Effector memory CD8-positive, alpha-beta T cell (primary cell): ENCODE data around the gene MND1.
"Not testable (repeated sequence)": the region's sequence is repeated elsewhere in the genome, so short reads cannot be mapped to it uniquely, and the experiment has no call there.

ENCODE experiments used
- ATAC-seq: fragments of 150-1000 bp; cut with Tn5 transposase; replicated peaks from 2 replicates; pipeline ENCODE4 v1.10.0; 2021; ENCODE audit warnings: mild to moderate bottlenecking, moderate library complexity
- DNase-seq, 3 experiments: peaks; one replicate each; pipeline ENCODE4 v3.0.0; 2021
- H3K27ac Mint-ChIP-seq, 2 donors: one replicate each; pipeline ENCODE4 v1.8.0; 2022; ENCODE audit warnings: mild to moderate bottlenecking in 2 of 2, mixed read lengths in 2 of 2, moderate library complexity in 2 of 2
- H3K27me3 Mint-ChIP-seq, 2 donors: one replicate each; pipeline ENCODE4 v1.8.0; 2022; ENCODE audit warnings: mixed read lengths in 2 of 2
- H3K36me3 Mint-ChIP-seq: one replicate; pipeline ENCODE4 v1.8.0; 2022; ENCODE audit warnings: mild to moderate bottlenecking, moderate library complexity, mixed read lengths; ENCODE audit not compliant: insufficient read depth
- H3K4me1 Mint-ChIP-seq, 2 donors: one replicate each; pipeline ENCODE4 v1.8.0; 2022; ENCODE audit warnings: low read depth in 2 of 2, mixed read lengths in 2 of 2
- H3K4me3 Mint-ChIP-seq, 2 donors: one replicate each; pipeline ENCODE4 v1.8.0; 2022; ENCODE audit warnings: mild to moderate bottlenecking in 2 of 2, mixed read lengths in 2 of 2, moderate library complexity in 2 of 2
- H3K9me3 Mint-ChIP-seq, 2 donors: one replicate each; pipeline ENCODE4 v1.8.0; 2022; ENCODE audit warnings: mixed read lengths in 2 of 2

The MND1 gene

GRCh38 chr4:153394945-153395344, 50.5 kb downstream of the MND1 start:
- no peak overlapping the region for H3K4me3 Mint-ChIP-seq
- no peaks in the 10 kb centered on the region for H3K27me3 Mint-ChIP-seq
- no peaks in the 10 kb centered on the region for H3K9me3 Mint-ChIP-seq
- DNase-seq, result no peak
- no peak overlapping the region for H3K27ac Mint-ChIP-seq
- H3K4me1 Mint-ChIP-seq, result no peaks in the 10 kb centered on the region
- no peak for ATAC-seq
- H3K36me3 Mint-ChIP-seq, result no peaks in the 10 kb centered on the region

- DNase-seq (no peak), ATAC-seq (no peak)
Measured at GRCh38 chr4:153398713-153399112, 54.2 kb downstream of the MND1 start.

GRCh38 chr4:153399358-153399757, 54.9 kb downstream of the MND1 start:
- no peaks in the 10 kb centered on the region for H3K4me1 Mint-ChIP-seq
- H3K9me3 Mint-ChIP-seq, result no peaks in the 10 kb centered on the region
- no peaks in the 10 kb centered on the region for H3K36me3 Mint-ChIP-seq
- ATAC-seq (no peak), DNase-seq (no peak)
- no peak overlapping the region for H3K27ac Mint-ChIP-seq
- no peaks in the 10 kb centered on the region for H3K27me3 Mint-ChIP-seq
- no peak overlapping the region for H3K4me3 Mint-ChIP-seq

More at GRCh38 chr4:153398713-153399112, 54.2 kb downstream of the MND1 start:
- no peak overlapping the region for H3K27ac Mint-ChIP-seq
- no peaks in the 10 kb centered on the region for H3K36me3 Mint-ChIP-seq
- H3K4me3 Mint-ChIP-seq, result no peak overlapping the region
- H3K4me1 Mint-ChIP-seq, result no peaks in the 10 kb centered on the region
- H3K27me3 Mint-ChIP-seq, result no peaks in the 10 kb centered on the region
- no peaks in the 10 kb centered on the region for H3K9me3 Mint-ChIP-seq

GRCh38 chr4:153401501-153401900, 57.0 kb downstream of the MND1 start:
- Mint-ChIP-seq H3K27ac (no peak overlapping the region), H3K4me3 (no peak overlapping the region), H3K4me1 (no peaks in the 10 kb centered on the region), H3K9me3 (no peaks in the 10 kb centered on the region), H3K36me3 (no peaks in the 10 kb centered on the region), H3K27me3 (no peaks in the 10 kb centered on the region)
- no peak for ATAC-seq
- DNase-seq, result no peak

GRCh38 chr4:153402366-153402765, 57.9 kb downstream of the MND1 start:
- DNase-seq, result no peak
- H3K27ac Mint-ChIP-seq, result no peak overlapping the region
- no peaks in the 10 kb centered on the region for H3K27me3 Mint-ChIP-seq
- H3K4me1 Mint-ChIP-seq, result no peaks in the 10 kb centered on the region
- ATAC-seq, result no peak
- no peaks in the 10 kb centered on the region for H3K9me3 Mint-ChIP-seq
- no peaks in the 10 kb centered on the region for H3K36me3 Mint-ChIP-seq
- H3K4me3 Mint-ChIP-seq, result no peak overlapping the region

GRCh38 chr4:153403726-153404125, 59.2 kb downstream of the MND1 start:
- no peak for DNase-seq

GRCh38 chr4:153407906-153408305, 63.4 kb downstream of the MND1 start:
- Mint-ChIP-seq H3K27me3 (no peaks in the 10 kb centered on the region), H3K4me3 (no peak overlapping the region), H3K9me3 (no peaks in the 10 kb centered on the region), H3K4me1 (no peaks in the 10 kb centered on the region), H3K36me3 (peaks cover 6% of the 10 kb centered on the region), H3K27ac (no peak overlapping the region)
- DNase-seq (no peak), ATAC-seq (no peak)

More at GRCh38 chr4:153403726-153404125, 59.2 kb downstream of the MND1 start:
- no peaks in the 10 kb centered on the region for H3K36me3 Mint-ChIP-seq
- no peaks in the 10 kb centered on the region for H3K4me1 Mint-ChIP-seq
- H3K27ac Mint-ChIP-seq, result no peak overlapping the region
- no peaks in the 10 kb centered on the region for H3K27me3 Mint-ChIP-seq
- no peak overlapping the region for H3K4me3 Mint-ChIP-seq
- no peaks in the 10 kb centered on the region for H3K9me3 Mint-ChIP-seq
- ATAC-seq, result no peak

GRCh38 chr4:153408932-153409331, 64.4 kb downstream of the MND1 start:
- Mint-ChIP-seq H3K36me3 (peaks cover 6% of the 10 kb centered on the region), H3K27ac (no peak overlapping the region), H3K4me1 (no peaks in the 10 kb centered on the region), H3K4me3 (no peak overlapping the region), H3K9me3 (no peaks in the 10 kb centered on the region), H3K27me3 (no peaks in the 10 kb centered on the region)
- ATAC-seq, result no peak
- no peak for DNase-seq

- no peak for ATAC-seq
- Mint-ChIP-seq H3K9me3 (no peaks in the 10 kb centered on the region), H3K4me3 (no peak overlapping the region), H3K27ac (no peak overlapping the region), H3K27me3 (no peaks in the 10 kb centered on the region), H3K4me1 (no peaks in the 10 kb centered on the region), H3K36me3 (peaks cover 8% of the 10 kb centered on the region)
- no peak for DNase-seq
Measured at GRCh38 chr4:153409412-153409811, 64.9 kb downstream of the MND1 start.

- no peaks in the 10 kb centered on the region for H3K27me3 Mint-ChIP-seq
- peaks cover 9% of the 10 kb centered on the region for H3K36me3 Mint-ChIP-seq
- no peak for DNase-seq
Measured at GRCh38 chr4:153409924-153410501, 65.5 kb downstream of the MND1 start.

GRCh38 chr4:153413842-153414241, 69.4 kb downstream of the MND1 start:
- Mint-ChIP-seq H3K36me3 (peaks cover 9% of the 10 kb centered on the region), H3K27ac (no peak overlapping the region), H3K4me3 (no peak overlapping the region), H3K9me3 (no peaks in the 10 kb centered on the region), H3K4me1 (peaks cover 0 to 4% of the 10 kb centered on the region in 2 donors), H3K27me3 (no peaks in the 10 kb centered on the region)
- no peak for ATAC-seq
- DNase-seq, result no peak

More at GRCh38 chr4:153409924-153410501, 65.5 kb downstream of the MND1 start:
- no peaks in the 10 kb centered on the region for H3K9me3 Mint-ChIP-seq
- no peak overlapping the region for H3K27ac Mint-ChIP-seq
- H3K4me1 Mint-ChIP-seq, result no peaks in the 10 kb centered on the region
- H3K4me3 Mint-ChIP-seq, result no peak overlapping the region
- no peak for ATAC-seq

GRCh38 chr4:153416456-153416855, 72.0 kb downstream of the MND1 start:
- ATAC-seq, DNase-seq, H3K27ac Mint-ChIP-seq, H3K4me3 Mint-ChIP-seq, H3K9me3 Mint-ChIP-seq, H3K36me3 Mint-ChIP-seq, H3K4me1 Mint-ChIP-seq, H3K27me3 Mint-ChIP-seq: not testable (repeated sequence)

- Mint-ChIP-seq H3K9me3 (no peaks in the 10 kb centered on the region), H3K36me3 (peaks cover 6% of the 10 kb centered on the region), H3K4me1 (peaks cover 0 to 6% of the 10 kb centered on the region in 2 donors), H3K4me3 (no peak overlapping the region), H3K27me3 (no peaks in the 10 kb centered on the region), H3K27ac (no peak overlapping the region)
- no peak for DNase-seq
- ATAC-seq, result no peak
Measured at GRCh38 chr4:153418121-153418520, 73.6 kb downstream of the MND1 start.

GRCh38 chr4:153418558-153418957, 74.1 kb downstream of the MND1 start:
- Mint-ChIP-seq H3K27ac (peak overlapping the region in 1 of 2 donors; percentile 63), H3K9me3 (no peaks in the 10 kb centered on the region), H3K4me3 (no peak overlapping the region), H3K27me3 (no peaks in the 10 kb centered on the region), H3K4me1 (peaks cover 0 to 6% of the 10 kb centered on the region in 2 donors), H3K36me3 (peaks cover 6% of the 10 kb centered on the region)
- ATAC-seq (no peak), DNase-seq (no peak)

- Mint-ChIP-seq H3K36me3 (peaks cover 6% of the 10 kb centered on the region), H3K4me3 (no peak overlapping the region), H3K4me1 (peaks cover 0 to 6% of the 10 kb centered on the region in 2 donors), H3K9me3 (no peaks in the 10 kb centered on the region), H3K27me3 (no peaks in the 10 kb centered on the region), H3K27ac (peak overlapping the region in 1 of 2 donors; percentile 63)
- DNase-seq (no peak), ATAC-seq (no peak)
Measured at GRCh38 chr4:153419029-153419428, 74.5 kb downstream of the MND1 start.
